GM21367 (cell line): Measurements from ENCODE around the gene SYT12.
"Not testable (repeated sequence)": the region's sequence is repeated elsewhere in the genome, so short reads cannot be mapped to it uniquely, and the experiment has no call there.

Experiments
- ATAC-seq: cut with Tn5 transposase; IDR thresholded peaks from one replicate; pipeline ENCODE4 v1.9.1; 2021; ENCODE audit not compliant: unreplicated experiment

SYT12 gene

DNA sequence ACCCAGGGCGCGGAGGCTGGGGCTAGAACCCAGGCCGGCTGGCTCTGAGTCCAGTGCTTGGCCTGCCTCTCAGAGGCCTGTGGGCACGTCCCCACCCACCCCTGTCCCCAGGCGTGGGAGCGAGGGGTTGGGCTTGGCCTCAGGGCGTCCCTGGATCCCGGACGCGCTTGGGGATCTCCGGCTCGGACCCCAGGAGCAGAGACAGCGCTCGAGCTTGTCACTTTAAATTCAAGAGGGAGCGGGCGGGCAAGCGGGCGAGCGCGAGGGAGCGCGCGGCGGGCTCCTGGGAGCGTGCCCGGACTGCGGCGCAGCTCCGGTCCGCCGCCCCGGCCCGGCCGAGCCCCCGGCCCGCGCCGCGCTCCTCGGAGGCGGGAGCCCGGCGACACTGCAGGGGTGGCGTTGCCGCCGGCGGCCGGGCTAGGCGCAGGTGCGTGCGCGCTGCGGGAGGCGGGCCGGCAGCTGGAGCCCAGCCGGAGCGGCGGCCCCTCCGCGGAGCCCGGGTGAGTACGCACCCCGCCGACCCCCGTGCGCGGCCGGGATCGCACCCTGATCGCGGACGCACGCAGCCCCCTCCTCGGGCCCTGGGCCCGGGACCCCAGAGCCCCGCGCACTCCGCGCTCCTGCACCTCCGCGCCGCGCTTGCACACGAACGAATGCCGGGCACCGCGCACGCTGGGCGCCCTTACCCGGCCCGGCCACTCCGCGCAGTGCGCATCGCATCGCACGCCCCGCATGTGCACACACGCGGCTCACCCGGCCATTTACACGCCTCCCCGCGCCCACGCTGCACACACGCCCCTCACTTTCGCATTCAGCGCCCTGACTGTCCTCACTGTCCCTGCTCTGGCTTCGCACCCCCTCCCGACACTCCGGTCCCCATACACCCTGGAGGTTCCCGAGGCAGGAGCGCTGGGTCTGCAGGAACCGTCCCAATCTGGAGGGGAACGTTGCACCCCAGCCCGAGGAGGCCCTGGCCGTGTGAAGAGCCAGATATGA is at the start of gene SYT12:
TSS of gene SYT12 (plus strand) at position 174 of the 996 bp plus-strand sequence. CDS start 7,011 bp downstream, outside the sequence.
- no peak for ATAC-seq

DNA sequence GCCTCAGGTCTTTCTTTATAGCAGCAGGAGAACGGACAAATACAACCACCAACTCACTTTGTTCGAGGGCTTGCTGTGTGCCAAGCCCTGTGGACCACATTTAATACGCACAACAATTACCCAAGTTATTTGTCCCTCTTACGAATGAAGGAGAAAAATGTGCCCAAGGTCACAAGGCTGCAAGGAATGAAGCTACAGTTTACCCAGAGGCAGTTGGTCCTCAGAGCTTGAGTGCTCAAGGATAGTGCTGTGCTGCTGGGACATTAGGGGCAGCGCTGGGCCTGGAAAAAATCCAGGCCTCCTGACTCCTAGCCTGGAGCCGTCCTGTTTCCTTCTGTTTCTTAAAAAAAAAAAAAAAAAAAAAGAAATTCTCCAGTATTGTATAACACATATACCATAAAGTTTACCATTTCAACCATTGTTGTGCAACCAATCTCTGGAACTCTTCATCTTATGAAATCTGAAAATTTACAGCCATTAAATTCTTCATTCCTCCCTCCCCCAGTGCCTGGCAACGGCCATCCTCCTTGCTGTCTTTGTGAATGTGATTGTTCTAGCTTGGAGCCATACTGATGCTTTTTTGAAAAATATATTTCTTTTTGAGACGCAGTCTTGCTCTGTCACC is 48.9 kb upstream of the SYT12 start:
- ATAC-seq = no peak

- no peak for ATAC-seq
Observed at GRCh38 chr11:66974724-66975404, 48.1 kb upstream of the SYT12 start, which contains the start of gene C11orf86. C11orf86 (plus strand) TSS chr11:66975304; CDS start chr11:66975363, 59 bp downstream.

- ATAC-seq = no peak
Observed at GRCh38 chr11:66975405-66976027, 47.4 kb upstream of the SYT12 start.

- ATAC-seq = no peak
Observed at GRCh38 chr11:66976028-66976467, 46.9 kb upstream of the SYT12 start.

DNA sequence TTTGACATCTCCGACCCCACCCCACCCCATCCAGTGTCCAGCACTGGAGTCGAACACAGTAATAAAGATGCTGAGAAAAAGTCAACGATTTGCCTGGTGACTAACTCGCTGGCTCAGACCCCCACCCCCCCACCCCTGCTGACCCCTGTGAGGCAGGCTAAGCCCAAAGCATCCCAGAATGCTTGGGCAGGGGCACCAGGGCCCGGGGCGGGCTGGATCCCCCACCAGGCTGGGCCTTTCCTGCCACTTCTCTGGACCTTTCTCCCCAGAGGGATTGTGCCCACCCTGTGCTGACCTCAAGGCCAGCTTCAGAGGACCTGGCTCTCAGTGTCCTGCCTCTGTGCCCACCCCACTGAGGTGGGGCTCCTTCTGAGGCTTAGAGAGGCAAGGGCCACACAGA is 46.0 kb upstream of the SYT12 start:
- ATAC-seq = no peak

DNA sequence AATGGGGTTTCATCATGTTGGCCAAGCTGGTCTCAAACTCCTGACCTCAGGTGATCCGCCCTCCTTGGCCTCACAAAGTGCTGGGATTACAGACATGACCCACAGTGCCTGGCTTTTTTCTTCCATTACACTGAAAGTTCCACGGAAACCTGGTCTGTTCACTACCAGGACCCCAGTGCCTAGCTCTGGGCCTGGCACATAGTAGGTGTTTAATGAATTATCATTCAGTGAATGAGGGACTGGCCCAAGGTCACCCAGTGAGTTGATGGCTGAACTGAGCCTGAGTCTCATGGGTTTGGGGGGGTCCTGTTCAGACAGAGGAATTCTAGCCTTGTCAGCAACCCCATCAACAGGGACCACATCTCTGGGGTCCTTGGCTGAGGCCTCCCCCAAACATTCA is 44.7 kb upstream of the SYT12 start:
- ATAC-seq = no peak

GRCh38 chr11:66978717-66979116 is 44.2 kb upstream of the SYT12 start:
- ATAC-seq = no peak

DNA sequence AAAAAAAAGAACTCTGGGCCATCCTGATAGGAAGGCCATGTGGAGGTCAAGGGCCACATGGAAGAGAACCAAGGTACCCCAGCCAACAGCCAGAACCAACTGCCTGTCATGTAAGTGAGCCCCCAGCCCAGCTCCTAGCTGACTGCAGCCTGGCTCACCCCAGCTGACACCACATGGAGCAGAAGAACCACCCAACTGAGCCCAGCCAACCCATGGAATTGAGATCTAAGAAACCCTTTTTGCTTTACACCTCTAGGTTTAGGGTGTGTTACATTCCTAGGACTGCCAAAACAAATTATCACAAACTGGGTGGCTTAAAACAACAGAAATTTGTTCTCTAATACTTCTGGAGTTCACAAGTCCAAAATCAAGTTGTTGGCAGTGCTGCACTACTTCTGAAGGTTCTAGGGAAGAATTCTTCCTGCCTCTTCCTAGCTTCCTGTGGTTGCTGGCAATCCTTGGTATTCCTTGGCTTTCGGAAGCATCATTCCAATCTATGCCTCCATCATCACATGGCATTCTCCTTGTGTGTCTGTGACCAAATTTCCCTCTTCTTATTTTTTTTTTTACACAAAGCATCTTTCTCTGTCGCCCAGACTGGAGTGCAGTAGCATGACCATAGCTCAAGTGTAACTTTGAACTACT is 43.5 kb upstream of the SYT12 start:
- no peak for ATAC-seq

DNA sequence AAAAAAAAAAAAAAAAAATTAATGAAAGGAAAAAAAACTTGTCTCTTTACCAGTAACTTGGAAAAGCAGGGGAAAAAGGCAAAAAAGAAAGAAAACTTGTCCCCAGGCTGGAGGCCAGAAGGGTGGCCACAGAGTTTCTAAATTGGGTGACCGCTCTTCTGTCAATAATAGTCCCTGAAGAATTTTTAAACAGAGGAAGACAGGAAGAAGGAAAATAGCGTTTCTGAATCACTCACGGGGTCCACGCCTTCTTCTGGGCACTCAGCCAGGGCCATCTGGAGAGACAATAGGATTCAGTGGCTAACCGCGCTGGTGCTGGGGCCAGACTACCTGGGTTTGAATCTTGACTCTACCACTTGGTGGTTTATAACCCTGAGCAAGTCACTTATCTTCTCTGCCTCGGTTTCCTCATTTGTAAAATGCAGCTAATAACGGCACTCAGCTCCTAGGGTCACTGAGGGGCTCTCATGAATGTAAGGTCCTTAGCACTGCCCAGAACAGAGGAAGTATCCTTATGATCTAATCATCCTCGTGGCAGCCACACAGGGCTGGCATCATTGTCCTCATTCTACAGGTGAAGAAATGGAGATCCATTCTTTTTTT is 40.9 kb upstream of the SYT12 start:
- no peak for ATAC-seq

- no peak for ATAC-seq
Observed at GRCh38 chr11:66983275-66983924, 39.5 kb upstream of the SYT12 start.

DNA sequence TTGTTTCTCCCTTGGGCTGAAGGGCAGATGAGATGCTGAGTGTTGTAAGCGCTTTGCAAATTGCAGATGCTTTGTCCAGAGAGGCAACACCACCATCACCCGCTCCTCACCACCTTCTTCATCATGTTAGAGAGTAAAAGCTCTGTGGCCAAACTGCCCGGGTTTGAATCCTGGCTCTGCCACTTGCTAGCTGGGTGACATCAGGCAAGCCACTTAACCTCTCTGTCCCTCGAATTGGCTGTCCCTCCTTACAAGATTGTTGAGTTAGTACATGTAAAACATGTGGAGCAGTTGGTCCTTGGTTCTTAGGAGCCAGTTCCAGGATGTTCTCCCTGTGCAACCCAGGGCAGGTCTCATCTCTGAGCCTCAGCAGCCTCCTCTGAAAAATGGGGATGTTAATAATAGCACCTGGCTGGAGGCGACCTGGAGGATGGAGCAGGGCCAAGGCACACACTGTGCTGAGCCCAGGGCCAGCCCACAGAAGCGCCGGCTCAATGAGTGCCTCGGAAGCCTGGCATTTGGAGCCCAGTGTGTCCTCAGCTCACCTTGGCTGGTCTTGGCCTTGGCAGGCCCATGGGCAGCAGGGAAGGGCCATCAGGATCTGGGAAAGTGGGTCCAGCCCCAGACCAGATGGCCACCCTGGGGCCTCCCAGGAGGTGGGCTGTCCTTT is 37.3 kb upstream of the SYT12 start:
- no peak for ATAC-seq

DNA sequence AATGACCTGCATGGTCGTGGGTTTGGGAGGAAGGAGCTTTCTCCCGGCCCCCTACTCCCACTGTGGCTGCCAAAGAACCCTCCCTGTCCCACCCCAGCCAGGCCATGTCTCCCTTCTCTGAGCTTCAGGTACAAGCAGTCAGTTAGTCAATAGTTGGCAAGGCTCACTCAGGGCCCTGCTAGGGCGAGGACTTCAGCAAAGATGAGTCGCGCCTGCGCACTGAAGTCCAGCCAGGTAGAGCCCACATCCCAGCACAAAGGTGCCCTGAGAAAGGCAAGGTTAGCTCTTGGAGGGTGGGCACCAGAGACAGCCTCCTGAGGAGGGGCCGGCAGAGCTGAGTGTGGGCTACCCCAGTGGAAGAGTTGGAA is 36.8 kb upstream of the SYT12 start:
- ATAC-seq = no peak

GRCh38 chr11:66987158-66987620 is 35.7 kb upstream of the SYT12 start:
- ATAC-seq = no peak

- no peak for ATAC-seq
Observed at GRCh38 chr11:66987924-66988637, 34.9 kb upstream of the SYT12 start.

- ATAC-seq = not testable (repeated sequence)
Observed at GRCh38 chr11:66988741-66989140, 34.2 kb upstream of the SYT12 start.

DNA sequence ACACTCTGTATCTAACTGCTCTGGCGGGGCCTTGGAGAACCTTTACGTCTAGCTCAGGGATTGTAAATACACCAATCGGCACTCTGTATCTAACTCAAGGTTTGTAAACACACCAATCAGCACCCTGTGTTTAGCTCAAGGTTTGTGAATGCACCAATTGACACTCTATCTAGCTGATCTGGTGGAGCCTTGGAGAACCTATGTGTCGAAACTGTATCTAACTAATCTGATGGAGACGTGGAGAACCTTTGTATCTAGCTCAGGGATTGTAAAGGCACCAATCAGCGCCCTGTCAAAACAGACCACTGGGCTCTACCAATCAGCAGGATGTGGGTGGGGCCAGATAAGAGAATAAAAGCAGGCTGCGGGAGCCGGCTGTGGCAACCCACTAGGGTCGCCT is 33.6 kb upstream of the SYT12 start:
- not testable (repeated sequence) for ATAC-seq

GRCh38 chr11:66992041-66992440 is 30.9 kb upstream of the SYT12 start:
- ATAC-seq = no peak
